Stimulated activated CD8-positive, alpha-beta memory T cell treated with anti-CD3 and anti-CD28 coated beads, Interleukin-2, amount 100 ng/mL, for 1 hour (primary cell): ENCODE data around the gene LRRC32.

Experiments used
- DNase-seq, 2 donors: peaks; one replicate each; pipeline ENCODE4 v3.0.0-alpha.2; 2020; ENCODE audit warnings: low read depth in 2 of 2

Gene LRRC32

GRCh38 chr11:76682106-76682505 lies 11.6 kb upstream of the LRRC32 start:
- DNase-seq, result no peak

GRCh38 chr11:76680518-76681425 lies 10.2 kb upstream of the LRRC32 start:
- peak in 1 of 2 donors; percentile 38 for DNase-seq

- DNase-seq, result no peak
These were observed 7.8 kb upstream of the LRRC32 start for GRCh38 chr11:76678321-76678720.

- DNase-seq, result no peak
These were observed 6.9 kb upstream of the LRRC32 start for GRCh38 chr11:76677458-76677765.

- DNase-seq, result no peak
These were observed 6.3 kb upstream of the LRRC32 start for GRCh38 chr11:76676636-76677457.

GRCh38 chr11:76674517-76675400 lies 4.2 kb upstream of the LRRC32 start:
- no peak for DNase-seq

GRCh38 chr11:76673176-76674142 lies 2.9 kb upstream of the LRRC32 start:
- no peak for DNase-seq

GRCh38 chr11:76672431-76673175 lies 2.1 kb upstream of the LRRC32 start:
- no peak for DNase-seq

GRCh38 chr11:76671626-76672309 lies 1.2 kb upstream of the LRRC32 start:
- DNase-seq, result no peak

GRCh38 chr11:76671237-76671592 lies 668 bp upstream of the LRRC32 start:
- no peak for DNase-seq

GRCh38 chr11:76669901-76670484 lies 554 bp downstream of the LRRC32 start:
- DNase-seq, result no peak

- DNase-seq, result no peak
These were observed 2.0 kb downstream of the LRRC32 start for GRCh38 chr11:76668362-76669155.

GRCh38 chr11:76667856-76668255 lies 2.7 kb downstream of the LRRC32 start:
- no peak for DNase-seq

- DNase-seq, result no peak
These were observed 3.2 kb downstream of the LRRC32 start for GRCh38 chr11:76667271-76667818.

GRCh38 chr11:76666830-76667229 lies 3.7 kb downstream of the LRRC32 start:
- DNase-seq, result no peak

GRCh38 chr11:76666408-76666807 lies 4.1 kb downstream of the LRRC32 start:
- no peak for DNase-seq

GRCh38 chr11:76665921-76666351 lies 4.6 kb downstream of the LRRC32 start:
- DNase-seq, result no peak

- DNase-seq, result no peak
These were observed 5.4 kb downstream of the LRRC32 start for GRCh38 chr11:76665172-76665571.
